Naive B cell (primary cell): ENCODE measurements around the gene ABTB2. TPM values are rescaled to one million over a fixed set of nuclear protein-coding genes. Genes with fewer than 3 reads are reported as not detected.

Experiments used
- ATAC-seq, 2 donors: fragments of 150-1000 bp; cut with Tn5 transposase; 2 replicates each; pipeline ENCODE4 v1.10.0; 2021; ENCODE audit warnings: low read depth in 2 of 2, mild to moderate bottlenecking in 2 of 2, moderate library complexity in 2 of 2
- DNase-seq: peaks from one replicate; pipeline ENCODE4 v3.0.0; 2022
- H3K27ac Mint-ChIP-seq, 6 donors: one replicate each; pipeline ENCODE4 v1.8.0; 2020 to 2022; ENCODE audit warnings: mild to moderate bottlenecking in 6 of 6, mixed read lengths in 6 of 6, moderate library complexity in 5 of 6, inconsistent platforms in 2 of 6
- H3K27me3 Mint-ChIP-seq, 3 donors: one replicate each; pipeline ENCODE4 v1.8.0; 2021 to 2022; ENCODE audit warnings: mixed read lengths in 3 of 3, mild to moderate bottlenecking in 1 of 3
- H3K36me3 Mint-ChIP-seq, 2 donors: one replicate each; pipeline ENCODE4 v1.8.0; 2020 to 2022; ENCODE audit warnings: mixed read lengths in 2 of 2, inconsistent platforms in 1 of 2, mild to moderate bottlenecking in 1 of 2
- H3K4me1 Mint-ChIP-seq, 3 donors: one replicate each; pipeline ENCODE4 v1.8.0; 2020 to 2022; ENCODE audit warnings: mixed read lengths in 3 of 3, inconsistent platforms in 1 of 3, mild to moderate bottlenecking in 1 of 3, moderate library complexity in 1 of 3
- H3K4me3 Mint-ChIP-seq, 8 donors: one replicate each; pipeline ENCODE4 v1.8.0; 2020 to 2022; ENCODE audit warnings: mild to moderate bottlenecking in 8 of 8, mixed read lengths in 8 of 8, moderate library complexity in 8 of 8, inconsistent platforms in 2 of 8
- H3K9me3 Mint-ChIP-seq, 7 donors: one replicate each; pipeline ENCODE4 v1.8.0; 2020 to 2022; ENCODE audit warnings: mixed read lengths in 7 of 7, mild to moderate bottlenecking in 5 of 7, inconsistent platforms in 2 of 7, moderate library complexity in 1 of 7
- polyA plus RNA-seq, 6 donors: library from polyadenylated mRNA; unstranded; fragments of 300-500 nt; fragmentation: Illumina TruSeq; gene quantifications; one replicate each; pipeline ENCODE4 v1.2.3, GENCODE V29; 2021; ENCODE audit warnings: low read depth in 6 of 6

ABTB2 gene
- polyA plus RNA-seq, 6 donors from 2014 or later, result 0.05 to 0.34 (median 0.27) TPM; not detected in 3

DNA sequence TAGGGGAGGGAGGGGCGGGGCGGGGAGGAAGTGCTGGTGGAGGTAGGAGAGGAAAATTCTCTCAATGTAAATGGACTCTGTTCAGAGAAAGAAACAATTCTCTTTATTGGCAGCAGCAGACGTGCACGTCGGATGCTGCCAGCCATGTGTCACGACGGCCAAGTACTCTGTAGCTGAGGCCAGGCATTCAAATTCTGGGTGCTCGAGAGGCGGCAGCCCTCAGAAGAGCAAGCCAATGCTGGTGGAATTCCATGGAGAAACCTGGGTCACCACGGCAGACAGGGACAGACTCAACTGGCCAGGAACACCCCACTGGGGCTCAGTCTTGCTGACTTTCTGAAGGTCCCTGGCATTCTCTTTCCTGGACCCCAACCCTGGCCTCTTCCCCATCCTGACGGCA, 90.8 kb downstream of the ABTB2 start:
- peaks cover 0 to 1% (median 0%) of the 10 kb centered on the region in 7 donors for H3K9me3 Mint-ChIP-seq
- ATAC-seq, result no peak

DNA sequence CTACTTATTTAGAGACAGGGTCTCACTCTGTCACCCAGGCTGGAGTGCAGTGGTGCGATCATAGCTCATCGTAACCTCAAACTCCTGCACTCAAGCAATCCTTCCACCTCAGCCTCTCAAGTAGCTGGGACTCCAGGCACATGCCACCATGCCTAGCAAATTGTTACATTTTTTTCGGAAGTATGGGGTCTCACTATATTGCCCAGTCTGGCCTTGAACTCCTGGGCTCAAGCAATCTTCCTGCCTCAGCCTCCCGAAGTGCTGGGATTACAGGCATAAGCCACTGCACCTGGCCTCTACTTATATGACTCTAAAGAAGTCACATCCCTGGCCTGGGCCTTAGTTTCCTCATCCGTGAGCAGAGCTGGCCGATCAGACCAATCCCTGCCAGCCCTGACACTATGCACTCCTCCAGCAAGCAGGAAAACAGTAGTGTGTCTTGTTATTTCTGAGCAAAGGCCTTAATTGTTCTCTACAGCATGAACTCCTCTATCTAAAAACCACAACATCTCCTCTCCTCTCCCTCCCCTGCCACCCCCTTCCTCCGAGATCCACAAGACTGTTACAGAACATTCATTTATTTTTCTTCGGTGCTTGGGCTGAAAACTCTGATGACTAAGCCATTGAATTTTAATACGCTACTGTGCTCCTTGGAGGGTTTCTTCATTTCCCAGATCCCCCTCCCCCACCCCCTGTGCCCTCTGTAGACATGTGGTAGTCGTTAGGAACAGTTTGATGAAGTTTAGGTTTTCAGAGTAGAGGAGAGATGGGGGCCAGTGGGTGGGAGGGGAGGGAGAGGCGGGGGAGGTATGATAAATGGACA, 91.5 kb downstream of the ABTB2 start:
- no peaks in the 10 kb centered on the region for H3K36me3 Mint-ChIP-seq
- no peak overlapping the region for H3K4me3 Mint-ChIP-seq
- H3K9me3 Mint-ChIP-seq, result peaks cover 0 to 1% (median 0%) of the 10 kb centered on the region in 7 donors
- DNase-seq (no peak), ATAC-seq (no peak)
- peak overlapping the region in 1 of 6 donors; percentile 67 for H3K27ac Mint-ChIP-seq
- peaks cover 4 to 7% (median 5%) of the 10 kb centered on the region in 3 donors for H3K4me1 Mint-ChIP-seq
- H3K27me3 Mint-ChIP-seq, result peaks cover 0 to 15% (median 8%) of the 10 kb centered on the region in 3 donors

More for the DNA sequence above, 90.8 kb downstream of the ABTB2 start:
- Mint-ChIP-seq H3K36me3 (no peaks in the 10 kb centered on the region), H3K4me3 (no peak overlapping the region), H3K4me1 (peaks cover 4 to 7% (median 5%) of the 10 kb centered on the region in 3 donors), H3K27ac (peak overlapping the region in 1 of 6 donors; percentile 1), H3K27me3 (peaks cover 0 to 15% (median 8%) of the 10 kb centered on the region in 3 donors)
- DNase-seq, result no peak

DNA sequence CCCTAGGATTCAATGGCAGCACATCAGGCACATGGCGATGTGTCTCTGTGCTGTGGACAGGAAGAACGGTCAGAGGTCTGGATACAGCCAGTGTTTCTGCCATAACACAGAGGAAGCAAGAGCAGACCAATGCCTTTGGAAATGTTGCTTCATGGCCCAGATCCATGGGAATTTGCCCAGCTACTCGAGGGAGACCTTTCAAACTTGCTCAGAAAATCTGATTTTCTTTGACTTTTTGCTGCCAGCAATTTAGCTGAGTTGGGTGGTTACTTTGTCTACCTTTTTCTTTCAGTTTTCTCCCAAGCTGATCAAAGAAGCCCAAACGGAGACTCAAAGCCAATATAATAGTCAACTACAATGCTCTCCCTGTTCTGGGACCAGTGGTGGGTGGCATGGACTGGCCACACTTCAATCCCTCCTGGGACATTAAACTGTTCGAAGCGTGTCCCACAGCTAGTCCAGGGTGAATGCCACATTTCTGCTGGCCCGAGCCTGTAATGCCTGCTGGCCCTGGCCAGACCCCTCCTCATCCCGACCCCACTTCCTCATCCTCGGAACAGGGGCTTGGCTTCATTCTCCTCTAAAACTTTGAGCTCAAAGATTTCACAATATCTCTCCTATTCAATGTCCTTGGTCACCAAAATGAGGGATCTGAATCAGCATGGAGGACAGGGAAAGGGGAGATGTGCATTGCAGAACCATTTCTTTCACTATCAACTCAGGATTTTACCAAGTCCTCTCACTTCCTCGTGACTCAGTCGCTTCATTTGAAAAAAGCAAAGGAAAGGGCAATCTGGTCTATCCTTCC, 93.3 kb downstream of the ABTB2 start:
- Mint-ChIP-seq H3K27me3 (peaks cover 0 to 15% (median 8%) of the 10 kb centered on the region in 3 donors), H3K9me3 (peaks cover 0 to 1% (median 0%) of the 10 kb centered on the region in 7 donors), H3K4me1 (peaks cover 4 to 7% (median 5%) of the 10 kb centered on the region in 3 donors), H3K4me3 (no peak overlapping the region), H3K27ac (no peak overlapping the region), H3K36me3 (no peaks in the 10 kb centered on the region)
- ATAC-seq (no peak), DNase-seq (no peak)

DNA sequence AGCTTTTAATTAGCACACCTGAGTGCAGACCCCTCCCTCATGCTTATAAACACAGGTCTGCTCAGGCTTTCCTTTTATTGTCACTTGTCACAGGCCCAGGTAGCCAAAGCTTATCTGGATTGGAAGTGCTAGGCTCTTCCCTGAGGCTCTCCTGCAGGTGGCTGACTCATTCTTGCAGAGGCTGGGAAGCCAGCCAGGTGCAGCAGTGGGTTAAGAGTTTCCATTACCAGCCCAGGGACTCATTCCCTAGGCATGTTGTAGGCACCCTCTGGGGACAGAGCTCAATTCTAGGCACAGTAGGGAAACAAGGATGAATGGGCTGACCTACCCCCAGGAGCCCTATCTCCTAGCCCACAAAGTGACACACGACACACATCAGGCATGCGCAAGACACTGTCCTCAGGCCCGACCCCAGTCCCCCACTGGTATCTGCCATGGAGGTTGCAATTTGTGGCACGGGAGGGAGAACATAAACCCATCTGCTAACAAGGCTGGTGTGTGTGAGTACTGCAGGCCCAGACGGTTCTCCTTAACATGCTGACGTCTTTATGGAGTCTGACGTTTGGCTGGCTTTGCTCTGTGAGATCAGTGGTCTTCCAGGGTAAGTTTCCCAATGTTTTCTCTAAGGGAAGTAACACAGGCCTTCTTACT, 94.2 kb downstream of the ABTB2 start:
- Mint-ChIP-seq H3K27me3 (peaks cover 0 to 25% (median 8%) of the 10 kb centered on the region in 3 donors), H3K36me3 (no peaks in the 10 kb centered on the region), H3K4me3 (no peak overlapping the region), H3K27ac (peak overlapping the region in 1 of 6 donors; percentile 44), H3K9me3 (peaks cover 0 to 1% (median 0%) of the 10 kb centered on the region in 7 donors), H3K4me1 (peaks cover 4 to 7% (median 5%) of the 10 kb centered on the region in 3 donors)
- DNase-seq (no peak), ATAC-seq (no peak)

DNA sequence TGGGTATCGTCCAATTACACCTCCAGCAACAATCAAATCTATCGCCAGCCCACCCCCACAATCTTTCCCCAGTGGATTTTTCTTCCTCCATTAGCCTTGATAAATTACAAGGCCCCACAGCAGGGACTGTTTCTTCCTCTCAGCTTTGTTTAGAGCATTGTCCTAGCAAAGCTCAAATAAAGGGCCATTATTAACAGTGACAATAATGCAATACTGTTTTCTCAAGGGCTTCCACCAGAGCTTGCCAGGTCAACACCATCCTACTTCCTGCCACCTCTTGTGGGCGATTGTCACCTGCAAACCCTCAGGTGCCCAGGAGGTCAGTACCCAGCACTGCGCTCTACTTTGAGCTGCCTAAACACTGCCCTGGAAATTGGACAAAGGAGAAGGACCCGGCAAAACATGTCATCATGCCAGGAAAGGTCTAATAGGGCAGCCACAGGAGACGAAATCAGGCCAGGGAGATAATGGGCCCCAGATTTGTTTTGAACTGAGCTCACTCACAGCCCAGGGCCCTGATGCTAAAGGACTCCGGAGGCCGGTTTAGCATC, 95.2 kb downstream of the ABTB2 start:
- H3K4me3 Mint-ChIP-seq, result no peak overlapping the region
- peaks cover 0 to 1% (median 0%) of the 10 kb centered on the region in 7 donors for H3K9me3 Mint-ChIP-seq
- peaks cover 0 to 30% (median 12%) of the 10 kb centered on the region in 3 donors for H3K27me3 Mint-ChIP-seq
- H3K27ac Mint-ChIP-seq, result no peak overlapping the region
- no peaks in the 10 kb centered on the region for H3K36me3 Mint-ChIP-seq
- no peak for DNase-seq
- ATAC-seq, result no peak
- peaks cover 4 to 7% (median 5%) of the 10 kb centered on the region in 3 donors for H3K4me1 Mint-ChIP-seq

DNA sequence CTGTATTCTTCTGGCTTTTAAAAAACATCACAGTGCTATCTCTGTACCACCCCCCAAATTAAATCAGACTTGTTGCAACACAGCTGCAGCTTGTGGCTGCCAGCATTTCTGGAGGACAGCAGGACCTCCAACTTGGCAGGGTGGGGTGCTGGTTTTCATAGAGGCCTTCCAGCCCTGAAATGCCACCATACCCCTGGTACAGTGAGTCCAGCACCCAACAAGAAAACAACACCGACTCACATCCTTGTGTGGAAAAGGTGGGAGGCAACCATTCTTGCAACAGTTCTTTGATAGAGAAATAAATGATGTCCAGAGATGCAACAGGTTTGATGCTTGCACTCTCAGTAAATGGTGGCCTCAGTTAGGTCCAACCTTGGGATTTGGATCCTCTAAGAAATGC, 96.0 kb downstream of the ABTB2 start:
- ATAC-seq (no peak), DNase-seq (no peak)
- H3K27me3 Mint-ChIP-seq, result peaks cover 0 to 31% (median 9%) of the 10 kb centered on the region in 3 donors
- no peak overlapping the region for H3K4me3 Mint-ChIP-seq
- H3K9me3 Mint-ChIP-seq, result peaks cover 0 to 1% (median 0%) of the 10 kb centered on the region in 7 donors
- peaks cover 4 to 6% (median 5%) of the 10 kb centered on the region in 3 donors for H3K4me1 Mint-ChIP-seq
- no peaks in the 10 kb centered on the region for H3K36me3 Mint-ChIP-seq
- H3K27ac Mint-ChIP-seq, result no peak overlapping the region

DNA sequence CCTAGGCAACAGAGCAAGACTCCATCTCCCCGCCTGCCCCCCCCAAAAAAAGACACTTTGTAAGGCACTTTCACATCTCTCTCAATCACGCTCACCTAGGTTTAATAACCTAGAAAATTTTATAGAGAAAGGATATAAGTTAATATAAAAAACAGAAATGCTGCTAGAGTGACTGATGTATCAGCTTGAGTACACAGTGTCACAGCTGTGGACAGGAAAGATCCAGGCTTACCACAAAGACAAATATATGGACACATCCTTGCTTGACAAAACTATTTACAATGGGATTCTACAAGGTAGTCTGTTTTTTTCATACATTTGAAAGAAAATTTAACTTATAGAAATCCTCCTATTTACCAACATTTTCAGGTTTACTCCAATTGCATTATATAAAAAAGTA, 96.7 kb downstream of the ABTB2 start:
- Mint-ChIP-seq H3K27ac (peak overlapping the region in 1 of 6 donors; percentile 71), H3K36me3 (no peaks in the 10 kb centered on the region), H3K27me3 (peaks cover 0 to 24% (median 5%) of the 10 kb centered on the region in 3 donors), H3K9me3 (peaks cover 0 to 1% (median 0%) of the 10 kb centered on the region in 7 donors), H3K4me3 (no peak overlapping the region), H3K4me1 (no peaks in the 10 kb centered on the region)
- ATAC-seq (no peak), DNase-seq (no peak)

DNA sequence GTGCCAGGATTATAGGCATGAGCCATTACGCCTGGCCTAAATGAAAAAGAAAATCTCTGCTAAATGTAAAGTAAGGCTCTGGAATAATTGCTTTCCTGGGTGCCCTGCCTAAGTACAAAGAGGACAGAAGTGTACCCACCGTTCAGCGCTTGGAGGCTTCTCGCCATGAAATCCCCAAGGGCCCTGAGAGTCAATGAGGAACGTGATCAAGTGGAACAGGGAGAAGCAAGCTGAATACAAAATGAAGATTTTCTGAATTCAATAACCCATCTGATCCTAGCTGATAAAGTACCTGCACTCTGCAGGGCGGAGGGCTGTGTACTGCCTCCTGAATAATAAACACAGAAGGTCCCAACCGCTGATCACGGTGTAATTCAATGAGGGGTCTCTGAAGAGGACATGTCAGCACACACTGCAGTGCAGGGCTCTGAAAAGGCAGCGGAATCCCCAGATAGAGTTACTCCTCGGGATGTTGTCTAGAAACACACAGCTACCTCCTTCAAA, 97.7 kb downstream of the ABTB2 start:
- no peak for ATAC-seq
- H3K27me3 Mint-ChIP-seq, result peaks cover 0 to 23% (median 4%) of the 10 kb centered on the region in 3 donors

DNA sequence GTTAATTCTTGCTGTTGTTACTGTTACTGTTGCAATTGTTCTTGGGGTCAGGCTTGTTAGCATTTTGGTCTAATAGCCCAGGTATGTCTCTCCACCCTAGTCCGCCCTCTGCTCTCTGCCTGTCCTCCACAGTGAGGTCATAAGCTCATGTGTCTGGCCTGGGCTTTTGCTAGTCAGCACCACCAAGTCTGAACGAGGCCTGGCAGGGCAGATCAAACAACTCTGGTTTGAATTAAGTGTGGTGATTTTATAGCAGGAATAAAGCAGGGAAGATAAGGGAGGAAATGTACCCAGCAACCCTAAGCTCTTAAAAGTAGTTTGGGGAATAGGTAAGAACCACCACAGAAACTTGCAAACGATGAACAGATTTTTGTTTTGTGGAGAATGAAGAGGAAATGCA, 98.7 kb downstream of the ABTB2 start:
- no peaks in the 10 kb centered on the region for H3K4me1 Mint-ChIP-seq
- H3K27me3 Mint-ChIP-seq, result peaks cover 0 to 23% (median 4%) of the 10 kb centered on the region in 3 donors
- H3K36me3 Mint-ChIP-seq, result no peaks in the 10 kb centered on the region
- no peak overlapping the region for H3K27ac Mint-ChIP-seq
- ATAC-seq (no peak), DNase-seq (no peak)
- H3K4me3 Mint-ChIP-seq, result no peak overlapping the region
- no peaks in the 10 kb centered on the region for H3K9me3 Mint-ChIP-seq

More for the DNA sequence above, 97.7 kb downstream of the ABTB2 start:
- Mint-ChIP-seq H3K4me3 (no peak overlapping the region), H3K27ac (no peak overlapping the region), H3K4me1 (no peaks in the 10 kb centered on the region), H3K36me3 (no peaks in the 10 kb centered on the region), H3K9me3 (no peaks in the 10 kb centered on the region)
- DNase-seq, result no peak

DNA sequence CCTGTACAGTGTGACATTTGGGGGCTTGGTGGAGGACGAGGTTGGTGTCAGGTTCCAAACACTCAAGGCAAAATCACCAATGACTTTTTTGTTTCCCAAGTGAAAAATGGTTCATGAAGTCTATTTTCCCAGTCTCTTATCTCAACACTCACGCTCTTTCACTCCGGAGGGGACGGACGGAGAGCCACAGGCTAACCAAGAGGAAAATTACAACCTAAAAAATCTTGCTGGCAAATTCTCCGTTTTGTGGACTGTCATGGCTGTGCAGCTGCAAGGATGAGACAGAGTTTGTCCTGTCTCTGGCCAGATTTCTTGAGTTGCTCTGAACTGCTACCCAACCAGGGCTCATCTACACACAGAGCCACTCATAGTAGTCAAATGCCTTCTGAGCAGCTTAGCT, 101.2 kb downstream of the ABTB2 start:
- Mint-ChIP-seq H3K4me3 (peak overlapping the region in 1 of 8 donors; percentile 47), H3K36me3 (no peaks in the 10 kb centered on the region), H3K4me1 (peaks cover 14 to 20% (median 14%) of the 10 kb centered on the region in 3 donors), H3K27ac (no peak overlapping the region), H3K27me3 (peaks cover 0 to 23% (median 4%) of the 10 kb centered on the region in 3 donors), H3K9me3 (no peaks in the 10 kb centered on the region)
- ATAC-seq, result no peak
- no peak for DNase-seq

DNA sequence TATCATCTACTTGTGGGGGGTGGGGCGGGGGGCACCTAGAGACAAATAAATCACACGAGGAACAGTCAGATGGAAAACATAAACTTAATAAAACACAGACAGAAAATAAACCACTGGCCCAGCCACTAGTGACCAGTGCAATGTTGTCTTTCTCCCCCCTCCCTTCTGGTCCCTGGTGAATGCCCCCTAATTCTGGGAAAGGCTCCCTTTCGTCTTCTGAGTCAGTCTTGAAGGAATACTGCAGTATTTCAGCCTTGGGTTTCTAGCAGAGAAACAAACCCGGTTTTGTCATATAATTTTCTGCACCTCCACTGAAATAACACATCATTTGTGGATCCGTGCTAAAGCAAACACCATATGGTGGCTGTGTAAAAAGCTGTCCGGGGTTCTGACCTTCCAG, 101.7 kb downstream of the ABTB2 start:
- H3K36me3 Mint-ChIP-seq, result no peaks in the 10 kb centered on the region
- H3K4me3 Mint-ChIP-seq, result no peak overlapping the region
- ATAC-seq (no peak), DNase-seq (no peak)
- H3K9me3 Mint-ChIP-seq, result no peaks in the 10 kb centered on the region
- no peak overlapping the region for H3K27ac Mint-ChIP-seq
- peaks cover 0 to 23% (median 4%) of the 10 kb centered on the region in 3 donors for H3K27me3 Mint-ChIP-seq
- peaks cover 19 to 25% (median 19%) of the 10 kb centered on the region in 3 donors for H3K4me1 Mint-ChIP-seq

DNA sequence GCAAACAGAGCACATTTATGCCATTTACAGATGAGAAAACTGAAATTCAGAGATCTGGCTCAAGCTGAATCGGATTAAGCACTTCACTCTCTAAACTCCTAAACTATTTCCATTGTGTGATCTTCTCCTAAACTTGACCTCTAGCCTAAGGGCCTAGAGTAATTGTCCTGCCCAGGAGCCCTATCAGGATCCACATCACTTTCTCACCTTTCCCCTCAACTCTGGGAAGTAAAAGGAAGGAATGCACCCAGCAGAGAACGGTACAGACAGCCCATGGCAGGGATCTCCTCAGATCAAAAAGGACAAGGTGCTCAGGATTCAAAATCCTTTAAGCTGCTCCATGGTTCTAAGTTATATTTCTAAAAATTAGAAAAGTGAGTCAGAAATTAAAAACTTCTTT, 102.7 kb downstream of the ABTB2 start:
- ATAC-seq, result no peak
- Mint-ChIP-seq H3K4me1 (peaks cover 28 to 34% (median 30%) of the 10 kb centered on the region in 3 donors), H3K27ac (no peak overlapping the region), H3K27me3 (peaks cover 0 to 17% (median 4%) of the 10 kb centered on the region in 3 donors), H3K9me3 (no peaks in the 10 kb centered on the region), H3K36me3 (no peaks in the 10 kb centered on the region), H3K4me3 (no peak overlapping the region)
- DNase-seq, result no peak
